HepG2 (cell line): ENCODE data around the gene SOST. TPM values are rescaled to one million over a fixed set of nuclear protein-coding genes. Genes with fewer than 3 reads are reported as not detected.

ENCODE experiments used
- AHR ChIP-seq: IDR thresholded peaks from 2 replicates; pipeline ENCODE4 v1.6.1; 2018; ENCODE audit warnings: missing genetic modification reagents, missing compliant biosample characterization
- EED ChIP-seq: sonication (generic); formaldehyde crosslinking; IDR thresholded peaks from 2 replicates; pipeline ENCODE4 v1.5.0; 2020; ENCODE audit warnings: mild to moderate bottlenecking, missing genetic modification reagents
- ETV6 ChIP-seq: sonication (generic); formaldehyde crosslinking; conservative IDR thresholded peaks from 2 replicates; pipeline ENCODE4 v1.4.0; 2020; ENCODE audit warnings: missing genetic modification reagents
- KLF11 ChIP-seq: IDR thresholded peaks from 2 replicates; pipeline ENCODE4 v1.6.1; 2016; ENCODE audit warnings: missing compliant biosample characterization
- MAF1 ChIP-seq: sonication (generic); formaldehyde crosslinking; IDR thresholded peaks from 2 replicates; pipeline ENCODE4 v1.5.0; 2020; ENCODE audit warnings: missing genetic modification reagents, borderline replicate concordance
- MEIS1 ChIP-seq: sonication (generic); formaldehyde crosslinking; IDR thresholded peaks from 2 replicates; pipeline ENCODE4 v1.9.0; 2021; ENCODE audit warnings: mild to moderate bottlenecking, missing genetic modification reagents, moderate library complexity, borderline replicate concordance
- PHF5A ChIP-seq: IDR thresholded peaks from one replicate; pipeline ENCODE4 v1.6.1; 2018; ENCODE audit warnings: low read depth, missing genetic modification reagents; ENCODE audit not compliant: unreplicated experiment
- SSRP1 ChIP-seq: IDR thresholded peaks from 2 replicates; pipeline ENCODE4 v1.6.1; 2016; ENCODE audit warnings: control low read depth
- TP53 ChIP-seq: sonication (generic); formaldehyde crosslinking; conservative IDR thresholded peaks from 2 replicates; pipeline ENCODE4 v1.4.0; 2020; ENCODE audit warnings: missing genetic modification reagents
- ZFP90 ChIP-seq: sonication (generic); formaldehyde crosslinking; IDR thresholded peaks from 2 replicates; pipeline ENCODE4 v1.8.0; 2022; ENCODE audit warnings: missing genetic modification reagents, mild to moderate bottlenecking, inconsistent platforms, borderline replicate concordance
- ZMAT3 ChIP-seq: sonication (generic); formaldehyde crosslinking; conservative IDR thresholded peaks from 2 replicates; pipeline ENCODE4 v1.7.0; 2021; ENCODE audit warnings: missing genetic modification reagents
- ZMYM2 ChIP-seq: sonication (generic); formaldehyde crosslinking; IDR thresholded peaks from 2 replicates; pipeline ENCODE4 v1.8.0; 2022; ENCODE audit warnings: mild to moderate bottlenecking, missing genetic modification reagents
- ZNF431 ChIP-seq: sonication (generic); formaldehyde crosslinking; IDR thresholded peaks from 2 replicates; pipeline ENCODE4 v1.9.0; 2022; ENCODE audit warnings: missing genetic modification reagents, low read depth, mild to moderate bottlenecking, borderline replicate concordance
- ZNF550 ChIP-seq: sonication (generic); formaldehyde crosslinking; IDR thresholded peaks from 2 replicates; pipeline ENCODE4 v1.4.0; 2020; ENCODE audit warnings: mild to moderate bottlenecking, missing genetic modification reagents, borderline replicate concordance
- ZNF558 ChIP-seq: sonication (generic); formaldehyde crosslinking; IDR thresholded peaks from 2 replicates; pipeline ENCODE4 v1.9.0; 2022; ENCODE audit warnings: mild to moderate bottlenecking, missing genetic modification reagents, borderline replicate concordance
- ZNF672 ChIP-seq: sonication (generic); formaldehyde crosslinking; IDR thresholded peaks from 2 replicates; pipeline ENCODE4 v1.8.1; 2022; ENCODE audit warnings: missing genetic modification reagents
- ZNF703 ChIP-seq: sonication (generic); formaldehyde crosslinking; IDR thresholded peaks from 2 replicates; pipeline ENCODE4 v1.5.1; 2020; ENCODE audit warnings: missing genetic modification reagents, mild to moderate bottlenecking, moderate library complexity, borderline replicate concordance
- ZNF775 ChIP-seq: sonication (generic); formaldehyde crosslinking; IDR thresholded peaks from 2 replicates; pipeline ENCODE4 v1.4.0; 2020; ENCODE audit warnings: missing genetic modification reagents, mild to moderate bottlenecking, moderate library complexity, borderline replicate concordance
- polyA plus RNA-seq, 8 experiments: library from polyadenylated mRNA; depleted of rRNA in 3 of 8; stranded (reverse) in 7 of 8; unstranded in 1 of 8; fragments of >200 nt; fragmentation: Illumina TruSeq in 4 of 8; extraction: Trizol in 4 of 8; gene quantifications; 2 replicates each; pipeline versions ENCODE4 v1.2.1 to v1.2.3, GENCODE V29; 2011 to 2016; ENCODE audit warnings: low read depth in 4 of 8, missing spikeins in 1 of 8, mixed read lengths in 1 of 8; ENCODE audit not compliant: insufficient read depth in 1 of 8
- total RNA-seq, 5 experiments: library from RNA; depleted of rRNA; stranded (reverse); fragments of >200 nt; fragmentation: Illumina TruSeq; extraction: Trizol; gene quantifications; 2 replicates each; pipeline ENCODE4 v1.2.3, GENCODE V29; 2016; ENCODE audit warnings: low read depth in 1 of 5
- TF ChIP-seq, protein P1 (sequence below): sonication (generic); formaldehyde crosslinking; IDR thresholded peaks from 2 replicates; pipeline ENCODE4 v1.9.0; 2022; ENCODE audit warnings: low read depth, missing genetic modification reagents
- TF ChIP-seq, protein P2 (sequence below): fragments of 450-650 bp; IDR thresholded peaks from 2 replicates; pipeline ENCODE4 v1.6.1; 2016
- TF ChIP-seq, protein P3 (sequence below): sonication (generic); formaldehyde crosslinking; IDR thresholded peaks from 2 replicates; pipeline ENCODE4 v1.4.0; 2020; ENCODE audit warnings: missing genetic modification reagents
- TF ChIP-seq, protein P4 (sequence below): IDR thresholded peaks from 2 replicates; pipeline ENCODE4 v1.6.1; 2016; ENCODE audit warnings: missing biosample characterization, missing genetic modification reagents, low read depth
- TF ChIP-seq, protein P5 (sequence below): sonication (generic); formaldehyde crosslinking; IDR thresholded peaks from 2 replicates; pipeline ENCODE4 v1.8.0; 2023; ENCODE audit warnings: mild to moderate bottlenecking, missing genetic modification reagents

The SOST gene
- total and polyA plus RNA-seq, 2 of the 13 experiments (the other 11 are each of a cell fraction or from before 2014, with no cell fraction given), result not detected

DNA sequence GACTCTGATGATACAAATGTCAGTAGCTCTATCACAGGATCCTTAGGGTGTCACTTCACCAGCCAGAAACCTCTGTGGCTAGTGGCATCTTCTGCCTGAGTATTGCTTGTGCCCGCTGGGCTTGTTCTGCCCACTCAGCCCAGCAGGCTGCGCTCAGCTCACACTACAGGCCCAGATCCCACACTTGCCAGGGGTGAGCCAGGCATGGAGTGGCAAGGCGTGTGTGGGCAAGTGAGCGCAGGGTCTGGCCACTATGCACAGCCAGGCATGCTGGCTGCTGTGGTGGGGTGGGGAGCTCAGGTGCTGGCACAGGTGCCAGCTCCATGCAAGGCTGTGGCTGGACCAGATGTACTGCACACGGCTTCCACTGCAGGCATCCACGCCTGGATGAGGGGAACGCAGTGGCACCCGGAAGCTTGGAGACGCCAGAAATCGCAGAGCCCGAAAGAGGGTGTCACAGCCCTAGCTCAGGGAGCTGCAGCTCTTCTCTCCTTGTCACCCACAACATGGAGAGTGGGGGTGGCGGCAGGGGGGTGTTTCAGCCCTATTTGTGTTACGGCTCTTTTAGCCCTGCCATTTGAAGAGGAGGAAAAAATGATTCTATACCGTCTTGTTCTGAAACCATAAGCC, 31.8 kb upstream of the SOST start (continued):
- TF ChIP-seq AHR (no peak), ZNF550 (CRISPR knock-in tag) (no peak), MEIS1 (no peak), ZMYM2 (CRISPR knock-in tag) (no peak), ZNF558 (no peak), ETV6 (no peak), MAF1 (no peak), SSRP1 (CRISPR knock-in tag) (no peak), ZFP90 (CRISPR knock-in tag) (no peak), ZNF672 (CRISPR knock-in tag) (no peak), KLF11 (CRISPR knock-in tag) (no peak), ZNF775 (CRISPR knock-in tag) (no peak), EED (no peak), ZNF703 (CRISPR knock-in tag) (no peak), TP53 (CRISPR knock-in tag) (no peak), PHF5A (CRISPR knock-in tag) (no peak), ZNF431 (CRISPR knock-in tag) (no peak), ZMAT3 (no peak)
- TF ChIP-seq, protein P1, sequence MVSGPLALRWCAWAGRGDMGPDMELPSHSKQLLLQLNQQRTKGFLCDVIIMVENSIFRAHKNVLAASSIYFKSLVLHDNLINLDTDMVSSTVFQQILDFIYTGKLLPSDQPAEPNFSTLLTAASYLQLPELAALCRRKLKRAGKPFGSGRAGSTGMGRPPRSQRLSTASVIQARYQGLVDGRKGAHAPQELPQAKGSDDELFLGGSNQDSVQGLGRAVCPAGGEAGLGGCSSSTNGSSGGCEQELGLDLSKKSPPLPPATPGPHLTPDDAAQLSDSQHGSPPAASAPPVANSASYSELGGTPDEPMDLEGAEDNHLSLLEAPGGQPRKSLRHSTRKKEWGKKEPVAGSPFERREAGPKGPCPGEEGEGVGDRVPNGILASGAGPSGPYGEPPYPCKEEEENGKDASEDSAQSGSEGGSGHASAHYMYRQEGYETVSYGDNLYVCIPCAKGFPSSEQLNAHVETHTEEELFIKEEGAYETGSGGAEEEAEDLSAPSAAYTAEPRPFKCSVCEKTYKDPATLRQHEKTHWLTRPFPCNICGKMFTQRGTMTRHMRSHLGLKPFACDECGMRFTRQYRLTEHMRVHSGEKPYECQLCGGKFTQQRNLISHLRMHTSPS (CRISPR knock-in tag), result peak; percentile 72; the same call in 1 of the 2 replicates
- TF ChIP-seq, protein P2, sequence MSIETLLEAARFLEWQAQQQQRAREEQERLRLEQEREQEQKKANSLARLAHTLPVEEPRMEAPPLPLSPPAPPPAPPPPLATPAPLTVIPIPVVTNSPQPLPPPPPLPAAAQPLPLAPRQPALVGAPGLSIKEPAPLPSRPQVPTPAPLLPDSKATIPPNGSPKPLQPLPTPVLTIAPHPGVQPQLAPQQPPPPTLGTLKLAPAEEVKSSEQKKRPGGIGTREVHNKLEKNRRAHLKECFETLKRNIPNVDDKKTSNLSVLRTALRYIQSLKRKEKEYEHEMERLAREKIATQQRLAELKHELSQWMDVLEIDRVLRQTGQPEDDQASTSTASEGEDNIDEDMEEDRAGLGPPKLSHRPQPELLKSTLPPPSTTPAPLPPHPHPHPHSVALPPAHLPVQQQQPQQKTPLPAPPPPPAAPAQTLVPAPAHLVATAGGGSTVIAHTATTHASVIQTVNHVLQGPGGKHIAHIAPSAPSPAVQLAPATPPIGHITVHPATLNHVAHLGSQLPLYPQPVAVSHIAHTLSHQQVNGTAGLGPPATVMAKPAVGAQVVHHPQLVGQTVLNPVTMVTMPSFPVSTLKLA, result no peak
- TF ChIP-seq, protein P3, sequence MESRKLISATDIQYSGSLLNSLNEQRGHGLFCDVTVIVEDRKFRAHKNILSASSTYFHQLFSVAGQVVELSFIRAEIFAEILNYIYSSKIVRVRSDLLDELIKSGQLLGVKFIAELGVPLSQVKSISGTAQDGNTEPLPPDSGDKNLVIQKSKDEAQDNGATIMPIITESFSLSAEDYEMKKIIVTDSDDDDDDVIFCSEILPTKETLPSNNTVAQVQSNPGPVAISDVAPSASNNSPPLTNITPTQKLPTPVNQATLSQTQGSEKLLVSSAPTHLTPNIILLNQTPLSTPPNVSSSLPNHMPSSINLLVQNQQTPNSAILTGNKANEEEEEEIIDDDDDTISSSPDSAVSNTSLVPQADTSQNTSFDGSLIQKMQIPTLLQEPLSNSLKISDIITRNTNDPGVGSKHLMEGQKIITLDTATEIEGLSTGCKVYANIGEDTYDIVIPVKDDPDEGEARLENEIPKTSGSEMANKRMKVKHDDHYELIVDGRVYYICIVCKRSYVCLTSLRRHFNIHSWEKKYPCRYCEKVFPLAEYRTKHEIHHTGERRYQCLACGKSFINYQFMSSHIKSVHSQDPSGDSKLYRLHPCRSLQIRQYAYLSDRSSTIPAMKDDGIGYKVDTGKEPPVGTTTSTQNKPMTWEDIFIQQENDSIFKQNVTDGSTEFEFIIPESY (CRISPR knock-in tag), result peak; percentile 34; the same call in 1 of the 2 replicates
- TF ChIP-seq, protein P4, sequence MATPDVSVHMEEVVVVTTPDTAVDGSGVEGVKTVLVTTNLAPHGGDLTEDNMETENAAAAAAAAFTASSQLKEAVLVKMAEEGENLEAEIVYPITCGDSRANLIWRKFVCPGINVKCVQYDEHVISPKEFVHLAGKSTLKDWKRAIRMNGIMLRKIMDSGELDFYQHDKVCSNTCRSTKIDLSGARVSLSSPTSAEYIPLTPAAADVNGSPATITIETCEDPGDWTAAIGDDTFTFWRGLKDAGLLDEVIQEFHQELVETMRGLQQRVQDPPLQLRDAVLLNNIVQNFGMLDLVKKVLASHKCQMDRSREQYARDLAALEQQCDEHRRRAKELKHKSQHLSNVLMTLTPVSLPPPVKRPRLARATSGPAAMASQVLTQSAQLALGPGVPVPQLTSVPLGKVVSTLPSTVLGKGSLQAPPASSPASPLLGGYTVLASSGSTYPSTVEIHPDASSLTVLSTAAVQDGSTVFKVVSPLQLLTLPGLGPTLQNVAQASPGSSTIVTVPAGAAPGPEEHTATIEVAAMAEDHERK (CRISPR knock-in tag), result no peak
- TF ChIP-seq, protein P5, sequence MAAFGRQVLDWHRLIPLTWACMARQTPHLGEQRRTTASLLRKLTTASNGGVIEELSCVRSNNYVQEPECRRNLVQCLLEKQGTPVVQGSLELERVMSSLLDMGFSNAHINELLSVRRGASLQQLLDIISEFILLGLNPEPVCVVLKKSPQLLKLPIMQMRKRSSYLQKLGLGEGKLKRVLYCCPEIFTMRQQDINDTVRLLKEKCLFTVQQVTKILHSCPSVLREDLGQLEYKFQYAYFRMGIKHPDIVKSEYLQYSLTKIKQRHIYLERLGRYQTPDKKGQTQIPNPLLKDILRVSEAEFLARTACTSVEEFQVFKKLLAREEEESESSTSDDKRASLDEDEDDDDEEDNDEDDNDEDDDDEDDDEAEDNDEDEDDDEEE (CRISPR knock-in tag), result no peak
